HG02970 (cell line): Measurements from ENCODE around the gene SAP25.
"Not testable (repeated sequence)": the region's sequence is repeated elsewhere in the genome, so short reads cannot be mapped to it uniquely, and the experiment has no call there.

Experiments
- ATAC-seq: cut with Tn5 transposase; IDR thresholded peaks from one replicate; pipeline ENCODE4 v1.9.1; 2021; ENCODE audit warnings: mild to moderate bottlenecking, moderate library complexity, moderate number of reproducible peaks; ENCODE audit not compliant: unreplicated experiment, low FRiP score

Gene SAP25

DNA sequence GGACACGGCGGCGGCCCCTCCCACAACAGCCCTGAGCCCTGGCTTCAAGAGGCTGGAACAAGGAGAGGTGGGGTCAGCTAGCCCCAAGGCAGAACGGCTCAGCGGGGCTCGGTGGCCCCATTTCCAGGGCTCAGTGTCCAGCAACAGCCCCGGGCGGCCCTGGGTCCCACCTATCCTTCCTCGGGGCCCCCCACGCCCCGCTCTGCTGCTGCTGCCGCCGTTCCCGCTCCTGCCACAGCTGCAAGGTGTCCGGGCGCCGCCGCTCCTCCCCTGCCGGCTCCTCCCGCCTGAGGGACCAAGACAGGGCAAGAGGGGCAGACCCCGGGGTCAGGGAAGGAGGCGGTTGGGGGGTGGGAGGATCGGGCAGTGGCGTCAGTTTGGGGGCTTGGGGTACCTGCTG is 3.4 kb upstream of the SAP25 start:
- no peak for ATAC-seq

DNA sequence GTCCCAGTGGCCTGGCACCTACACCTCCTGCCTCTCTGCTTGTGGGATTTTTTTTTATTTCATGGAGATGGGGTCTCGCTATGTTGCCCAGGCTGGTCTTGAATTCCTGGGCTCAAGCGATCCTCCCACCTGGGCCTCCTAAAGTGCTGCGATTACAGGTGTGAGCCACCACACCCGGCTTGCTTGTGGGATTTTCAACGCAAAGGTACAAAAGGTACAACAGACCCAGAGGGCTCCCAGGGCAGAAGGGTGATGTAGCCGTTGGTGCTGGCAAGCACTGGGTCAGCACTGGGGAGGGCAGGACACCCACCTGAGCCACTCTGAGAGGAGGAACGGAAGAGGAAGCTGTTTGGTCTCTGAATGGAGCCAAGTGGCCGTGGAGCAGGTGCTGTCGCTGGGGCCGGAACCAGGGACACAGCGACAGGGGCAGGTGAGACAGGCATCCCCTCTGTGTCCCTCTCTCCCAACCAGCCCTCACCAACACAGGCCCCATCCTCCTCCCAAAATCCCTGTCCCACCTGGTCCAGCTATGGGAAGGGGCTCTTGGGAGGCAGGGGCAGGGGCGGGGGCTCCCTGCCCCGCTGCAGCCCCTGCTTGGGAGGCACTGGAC is 2.8 kb upstream of the SAP25 start:
- ATAC-seq = no peak

- no peak for ATAC-seq
These were observed 2.2 kb upstream of the SAP25 start for GRCh38 chr7:100575746-100576383.

DNA sequence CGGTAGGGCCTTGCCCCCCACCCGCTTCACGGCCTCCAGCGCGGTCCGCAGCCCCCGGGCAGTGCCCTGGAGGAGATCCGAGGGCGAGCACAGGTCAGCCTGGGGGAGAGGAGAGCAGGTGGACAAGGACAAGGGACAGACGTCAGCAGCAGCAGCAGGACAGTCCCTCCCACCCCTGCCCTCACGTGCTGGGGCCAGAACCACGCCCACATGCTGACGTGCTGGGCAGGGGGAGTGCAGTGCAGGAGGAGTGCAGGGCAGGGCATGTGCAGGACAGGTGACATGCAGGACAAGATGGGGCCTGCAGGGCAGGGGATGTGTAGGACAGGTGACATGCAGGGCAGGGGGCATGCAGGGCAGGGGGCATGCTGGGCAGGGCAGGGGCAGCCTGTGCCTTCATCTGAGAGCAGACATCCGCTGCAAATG is 1.5 kb upstream of the SAP25 start:
- no peak for ATAC-seq

GRCh38 chr7:100574362-100575205 is 884 bp upstream of the SAP25 start:
- no peak for ATAC-seq

GRCh38 chr7:100572949-100573675 is 588 bp downstream of the SAP25 start:
- no peak for ATAC-seq

DNA sequence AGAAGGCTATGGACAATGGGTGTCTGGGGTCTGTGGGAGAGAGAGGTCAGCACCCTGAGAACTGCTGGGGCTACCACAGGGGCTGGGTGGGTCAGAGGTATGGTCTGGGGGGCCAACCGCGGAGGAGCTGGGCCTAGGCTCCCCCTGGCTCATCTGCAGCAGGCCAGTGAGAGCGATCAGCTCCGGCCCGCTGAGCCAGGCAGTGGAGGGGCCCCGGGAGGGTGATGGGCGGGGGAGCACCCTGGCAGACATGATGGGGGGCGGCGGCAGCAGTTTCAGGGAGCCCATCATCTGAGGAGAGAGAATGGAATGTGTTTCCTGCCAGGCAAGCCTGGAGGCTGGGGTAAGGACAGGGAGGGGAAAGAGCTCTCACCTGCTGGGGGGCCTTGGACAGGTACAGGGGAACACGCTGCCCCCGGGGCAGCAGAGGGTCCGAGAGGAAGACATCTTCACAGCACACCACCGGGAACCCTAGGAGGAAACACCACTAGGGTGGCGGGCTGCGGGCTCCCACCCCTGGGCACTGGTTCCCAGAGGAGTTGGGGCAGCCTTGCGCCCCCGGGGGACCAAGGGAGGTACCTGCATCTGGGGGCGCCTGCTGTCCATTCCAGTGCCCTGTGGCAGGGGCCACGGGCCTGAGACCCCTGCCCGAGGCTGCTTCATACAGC is 1.3 kb downstream of the SAP25 start:
- ATAC-seq = no peak

DNA sequence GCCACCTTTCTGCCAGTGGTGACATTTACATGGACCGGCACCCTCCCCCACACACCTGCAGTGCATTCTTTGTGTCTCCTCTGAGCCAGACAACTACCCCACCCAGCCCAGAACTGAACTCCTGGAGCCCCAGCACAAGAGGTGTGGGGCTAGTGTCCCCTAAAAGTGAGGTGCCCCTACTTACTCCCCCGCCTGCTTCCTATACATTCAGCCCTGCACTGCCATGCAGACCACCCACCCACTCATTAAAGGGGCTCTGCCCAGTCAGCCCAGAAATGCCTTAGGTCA is 1.9 kb downstream of the SAP25 start:
- ATAC-seq = no peak

GRCh38 chr7:100570954-100571828 is 2.5 kb downstream of the SAP25 start:
- ATAC-seq = no peak

GRCh38 chr7:100568896-100569844 is 4.5 kb downstream of the SAP25 start:
- ATAC-seq = no peak

DNA sequence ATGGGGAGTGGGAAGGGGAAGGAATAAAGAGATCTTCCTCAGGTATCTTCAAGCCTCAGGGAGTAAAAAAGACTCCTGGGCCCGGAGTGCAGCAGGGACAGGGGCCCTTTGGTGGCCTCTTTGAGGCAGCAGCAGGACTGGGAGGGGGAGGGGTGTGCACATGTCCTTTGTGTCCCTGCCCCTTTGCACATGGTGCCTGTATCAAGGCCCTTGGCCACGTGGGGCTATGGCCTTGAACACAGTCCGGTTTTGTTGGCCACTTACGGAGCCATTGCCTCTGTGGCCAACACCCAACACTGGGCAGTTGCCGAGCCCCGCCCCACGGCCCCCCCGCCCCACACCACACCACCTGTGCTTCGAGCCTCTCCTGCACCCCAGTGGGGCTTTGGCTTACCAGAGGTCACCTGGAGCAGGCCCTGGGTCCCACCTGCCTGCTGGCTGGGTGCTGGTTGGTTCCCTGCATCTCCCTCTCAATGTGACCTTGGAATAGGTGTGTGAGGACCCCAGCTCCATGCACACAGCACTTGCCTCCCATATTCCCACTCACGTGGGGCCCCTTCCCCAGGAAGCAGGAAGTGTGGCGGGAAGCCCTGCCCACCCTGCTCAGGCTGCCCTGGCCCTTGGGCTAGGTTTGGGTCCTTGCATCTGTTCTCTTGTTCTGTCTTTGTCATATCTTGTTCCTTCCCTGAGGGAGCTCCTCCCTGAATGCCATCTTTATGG is 5.4 kb downstream of the SAP25 start:
- no peak for ATAC-seq

DNA sequence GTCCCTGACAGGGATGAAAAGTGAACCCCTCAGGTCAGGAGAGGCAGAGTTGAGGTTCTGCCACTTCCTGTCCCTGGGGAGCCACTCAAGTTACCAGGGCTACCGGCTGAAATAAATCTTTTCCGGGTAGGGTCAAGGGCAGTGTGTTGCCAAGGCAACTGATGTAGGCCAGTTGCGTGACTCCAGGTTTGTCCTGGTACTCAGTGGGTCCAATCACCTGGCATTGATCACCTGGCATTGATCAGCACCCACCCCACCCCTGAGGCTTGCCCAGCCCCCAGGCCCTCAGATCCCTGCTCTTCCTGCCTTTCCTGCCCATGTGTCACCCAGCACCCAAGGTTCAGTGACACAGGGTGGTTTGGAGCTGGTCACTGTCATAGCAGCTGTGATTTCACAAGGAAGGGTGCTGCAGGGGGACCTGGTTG is 5.9 kb downstream of the SAP25 start:
- ATAC-seq = no peak

- no peak for ATAC-seq
These were observed 6.5 kb downstream of the SAP25 start for GRCh38 chr7:100567031-100567730.

DNA sequence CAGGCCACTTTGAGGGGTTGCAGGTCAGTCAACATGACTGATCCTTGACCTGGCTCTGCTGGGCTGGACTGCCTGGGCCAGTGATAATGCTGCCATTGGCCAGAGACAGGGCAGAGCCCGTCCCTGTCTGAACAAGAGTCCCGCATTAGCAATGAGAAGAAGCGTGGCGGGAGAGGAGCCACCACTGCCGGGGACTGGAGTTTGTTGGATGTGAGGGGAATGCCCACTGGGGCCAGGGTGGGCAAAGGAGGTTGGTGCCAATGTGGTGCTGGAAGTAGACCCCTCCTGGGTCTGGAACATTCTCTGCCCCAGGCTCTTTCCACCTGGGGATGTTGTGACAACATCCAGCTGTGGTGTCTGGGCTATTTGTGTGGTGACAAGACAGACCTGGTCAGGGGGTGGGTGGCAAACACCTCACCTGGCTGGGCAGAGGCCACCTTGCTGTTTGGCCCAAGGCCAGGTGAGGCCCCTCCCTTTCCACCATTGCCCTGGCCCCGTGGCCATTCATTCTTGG is 7.6 kb downstream of the SAP25 start:
- ATAC-seq = no peak

GRCh38 chr7:100565133-100565571 is 8.5 kb downstream of the SAP25 start:
- ATAC-seq = no peak

GRCh38 chr7:100564405-100564804 is 9.3 kb downstream of the SAP25 start:
- ATAC-seq = not testable (repeated sequence)

GRCh38 chr7:100563809-100564400 is 9.8 kb downstream of the SAP25 start:
- no peak for ATAC-seq
